GM19397 (cell line): ENCODE measurements around the gene USP1.

ENCODE experiments used
- ATAC-seq: cut with Tn5 transposase; IDR thresholded peaks from one replicate; pipeline ENCODE4 v1.9.1; 2021; ENCODE audit warnings: mild to moderate bottlenecking, moderate library complexity; ENCODE audit not compliant: unreplicated experiment

The USP1 gene

GRCh38 chr1:62484824-62485468 is 48.1 kb downstream of the USP1 start:
- ATAC-seq: no peak

- ATAC-seq: no peak
Measured at GRCh38 chr1:62487956-62488355, 51.1 kb downstream of the USP1 start.

- no peak for ATAC-seq
Measured at GRCh38 chr1:62492521-62492920, 55.7 kb downstream of the USP1 start.

- no peak for ATAC-seq
Measured at GRCh38 chr1:62493656-62494055, 56.8 kb downstream of the USP1 start.

- no peak for ATAC-seq
Measured at GRCh38 chr1:62494137-62494536, 57.3 kb downstream of the USP1 start.

GRCh38 chr1:62500210-62500609 is 63.4 kb downstream of the USP1 start:
- no peak for ATAC-seq
